Measurements from ENCODE around the gene SMAD7. TPM values are rescaled to one million over a fixed set of nuclear protein-coding genes. Genes with fewer than 3 reads are reported as not detected.

Gene SMAD7
- total RNA-seq, 4 donors from 2014 or later: 22.5 to 54.9 (median 40.0) TPM

DNA sequence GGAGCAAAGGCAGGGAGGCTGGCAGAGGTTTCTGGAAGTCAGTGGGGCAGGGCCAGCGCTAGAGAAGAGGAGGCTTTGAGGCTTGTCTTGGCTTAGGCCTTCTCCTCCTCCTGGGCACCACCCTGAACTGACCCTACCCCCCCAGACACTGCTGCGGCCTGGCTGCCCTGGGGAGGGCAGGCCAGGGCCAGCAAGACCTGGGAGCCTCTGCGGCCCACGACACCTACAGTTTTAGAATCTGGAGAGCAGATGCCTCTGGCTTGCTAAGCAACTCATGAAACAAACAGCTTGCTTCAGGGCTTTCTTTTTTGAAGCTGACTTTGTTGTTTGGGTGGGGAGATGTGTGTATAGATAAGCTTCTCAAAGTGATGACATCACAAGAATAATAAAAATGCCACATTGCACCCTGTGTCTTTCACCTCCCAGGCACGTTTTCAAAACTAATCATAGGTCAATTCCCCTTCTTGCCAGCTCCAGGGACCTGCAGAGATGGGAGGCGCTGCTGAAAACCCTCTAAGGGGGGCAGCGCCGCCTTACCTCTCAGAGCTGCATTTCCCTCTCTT is 46.2 kb upstream of the SMAD7 start:
- Histone ChIP-seq H3K9me3 (no peaks in the 10 kb centered on the region), H3K4me3 (no peak overlapping the region), H3K4me1 (peaks cover 47 to 66% (median 57%) of the 10 kb centered on the region in 4 donors), H3K36me3 (no peaks in the 10 kb centered on the region), H3K27ac (replicated peaks in 1 of 4) (peak overlapping the region in 2 of 4 donors; percentile 59 to 72), H3K27me3 (no peaks in the 10 kb centered on the region)
- TF ChIP-seq, protein P1, sequence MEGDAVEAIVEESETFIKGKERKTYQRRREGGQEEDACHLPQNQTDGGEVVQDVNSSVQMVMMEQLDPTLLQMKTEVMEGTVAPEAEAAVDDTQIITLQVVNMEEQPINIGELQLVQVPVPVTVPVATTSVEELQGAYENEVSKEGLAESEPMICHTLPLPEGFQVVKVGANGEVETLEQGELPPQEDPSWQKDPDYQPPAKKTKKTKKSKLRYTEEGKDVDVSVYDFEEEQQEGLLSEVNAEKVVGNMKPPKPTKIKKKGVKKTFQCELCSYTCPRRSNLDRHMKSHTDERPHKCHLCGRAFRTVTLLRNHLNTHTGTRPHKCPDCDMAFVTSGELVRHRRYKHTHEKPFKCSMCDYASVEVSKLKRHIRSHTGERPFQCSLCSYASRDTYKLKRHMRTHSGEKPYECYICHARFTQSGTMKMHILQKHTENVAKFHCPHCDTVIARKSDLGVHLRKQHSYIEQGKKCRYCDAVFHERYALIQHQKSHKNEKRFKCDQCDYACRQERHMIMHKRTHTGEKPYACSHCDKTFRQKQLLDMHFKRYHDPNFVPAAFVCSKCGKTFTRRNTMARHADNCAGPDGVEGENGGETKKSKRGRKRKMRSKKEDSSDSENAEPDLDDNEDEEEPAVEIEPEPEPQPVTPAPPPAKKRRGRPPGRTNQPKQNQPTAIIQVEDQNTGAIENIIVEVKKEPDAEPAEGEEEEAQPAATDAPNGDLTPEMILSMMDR (IDR thresholded peaks at IDR 0.05): no peak
- WGBS: 53% methylated on average over 8 of the region's 8 CpGs
- intact Hi-C loops (cut with DNase I): no loop called here
- DNase-seq (ENCODE audit: extremely low spot score): no peak

DNA sequence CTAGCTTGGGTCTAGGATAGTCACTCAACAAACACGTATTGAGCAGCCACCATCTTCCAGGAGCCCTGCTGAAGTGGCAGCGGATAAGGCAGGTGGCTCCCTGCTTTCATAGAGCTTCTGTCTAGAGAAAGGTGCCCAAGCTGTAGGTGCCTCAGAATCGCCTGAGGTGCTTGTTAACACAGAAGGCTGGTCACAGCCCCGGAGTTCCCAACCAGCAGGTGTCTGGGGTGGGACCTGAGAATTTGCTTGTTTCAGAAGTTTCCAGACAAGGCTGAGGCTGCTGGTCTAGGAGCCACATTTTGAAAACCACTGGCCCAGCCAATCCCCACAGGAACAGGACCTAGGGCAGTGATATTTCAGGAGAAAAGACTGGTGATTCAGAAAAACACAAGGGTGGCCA is 45.3 kb upstream of the SMAD7 start:
- no peak for TF ChIP-seq EP300 (IDR thresholded peaks at IDR 0.05)
- no peak for TF ChIP-seq POLR2A (IDR thresholded peaks at IDR 0.05; ENCODE audit: low read depth)
- TF ChIP-seq, protein P1 (IDR thresholded peaks at IDR 0.05): no peak
- no peaks in the 10 kb centered on the region for H3K9me3 ChIP-seq
- no peak overlapping the region for H3K4me3 ChIP-seq
- WGBS: 100% methylated on average over 1 of the region's 4 CpGs
- no peaks in the 10 kb centered on the region for H3K27me3 ChIP-seq
- H3K4me1 ChIP-seq: peaks cover 49 to 73% (median 62%) of the 10 kb centered on the region in 4 donors
- H3K36me3 ChIP-seq: no peaks in the 10 kb centered on the region
- intact Hi-C loops (cut with DNase I): no loop called here
- no peak for DNase-seq (ENCODE audit: extremely low spot score)
- no peak overlapping the region for H3K27ac ChIP-seq (replicated peaks in 1 of 4)

- Histone ChIP-seq H3K36me3 (no peaks in the 10 kb centered on the region), H3K27me3 (no peaks in the 10 kb centered on the region), H3K4me1 (peaks cover 53 to 81% (median 68%) of the 10 kb centered on the region in 4 donors), H3K4me3 (no peak overlapping the region), H3K9me3 (no peaks in the 10 kb centered on the region), H3K27ac (replicated peaks in 1 of 4) (peak overlapping the region in 2 of 4 donors; percentile 60 to 70)
- DNase-seq (ENCODE audit: extremely low spot score): no peak
- TF ChIP-seq POLR2AphosphoS5 (IDR thresholded peaks at IDR 0.05): no peak
- no peak for TF ChIP-seq POLR2A (IDR thresholded peaks at IDR 0.05; ENCODE audit: low read depth)
- no peak for TF ChIP-seq EP300 (IDR thresholded peaks at IDR 0.05)
- TF ChIP-seq, protein P1 (IDR thresholded peaks at IDR 0.05): no peak
- intact Hi-C loops (cut with DNase I): no loop called here
- 96% methylated on average over 20 of the region's 20 CpGs for WGBS
These were observed 44.4 kb upstream of the SMAD7 start for GRCh38 chr18:48994926-48995835.

DNA sequence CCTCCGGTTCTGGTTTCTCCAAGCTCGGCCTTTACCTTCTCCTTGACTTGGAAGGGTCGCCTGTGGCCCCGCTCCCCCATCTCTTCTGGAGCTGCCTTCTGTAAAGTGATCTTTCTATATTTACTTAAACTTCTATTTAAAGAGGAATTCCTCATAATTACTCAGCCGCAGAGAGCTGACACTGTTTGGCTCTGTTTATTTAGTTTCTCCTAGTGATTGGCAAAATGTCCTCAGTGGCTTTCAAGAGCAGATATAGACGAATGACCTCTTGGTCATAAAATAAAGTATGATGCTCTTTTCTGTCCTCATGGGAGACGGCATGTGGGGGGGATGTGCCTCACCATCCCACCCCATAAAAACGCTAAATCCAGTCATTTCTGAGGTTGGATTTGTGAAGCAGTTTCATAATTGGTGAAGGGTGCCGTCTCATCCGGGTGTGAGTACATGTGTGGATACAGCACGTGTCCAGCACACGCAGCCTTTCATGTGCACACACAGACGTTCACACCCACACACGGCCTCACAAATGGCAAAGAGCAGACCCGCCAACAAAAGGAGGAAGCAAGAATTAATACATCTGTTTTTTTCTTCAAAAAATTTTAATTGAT is 43.4 kb upstream of the SMAD7 start:
- Histone ChIP-seq H3K4me1 (peaks cover 53 to 84% (median 70%) of the 10 kb centered on the region in 4 donors), H3K27ac (replicated peaks in 1 of 4) (peak overlapping the region; percentile 60 to 75 (median 66)), H3K36me3 (no peaks in the 10 kb centered on the region), H3K9me3 (no peaks in the 10 kb centered on the region), H3K4me3 (peak overlapping the region in 2 of 4 donors; percentile 2 to 18), H3K27me3 (no peaks in the 10 kb centered on the region)
- TF ChIP-seq POLR2AphosphoS5 (IDR thresholded peaks at IDR 0.05): peak in 1 of 2 donors; percentile 25
- no peak for TF ChIP-seq POLR2A (IDR thresholded peaks at IDR 0.05; ENCODE audit: low read depth)
- TF ChIP-seq, protein P1 (IDR thresholded peaks at IDR 0.05): no peak
- TF ChIP-seq EP300 (IDR thresholded peaks at IDR 0.05): no peak
- no peak for DNase-seq (ENCODE audit: extremely low spot score)
- WGBS: 25% methylated on average over 15 of the region's 15 CpGs
- intact Hi-C loops (cut with DNase I): no loop called here

Data from esophagus muscularis mucosa (tissue), 4 donors.